Mucosa of rectum (tissue), 2 donors: Measurements from ENCODE around the gene STAB2.

Source experiments
- H3K27ac ChIP-seq, 2 donors: one replicate each; pipeline ENCODE4 v1.7.0; 2013; ENCODE audit warnings: inconsistent platforms in 2 of 2, low read depth in 2 of 2, low read length in 2 of 2
- H3K27me3 ChIP-seq, 2 donors: one replicate each; pipeline ENCODE4 v1.7.0; 2013; ENCODE audit warnings: low read length in 2 of 2; ENCODE audit not compliant: control insufficient read depth in 2 of 2, insufficient read depth in 2 of 2
- H3K36me3 ChIP-seq, 2 donors: one replicate each; pipeline ENCODE4 v1.7.0; 2013; ENCODE audit warnings: low read length in 2 of 2; ENCODE audit not compliant: control insufficient read depth in 2 of 2, insufficient read depth in 2 of 2
- H3K4me1 ChIP-seq, 2 donors: one replicate each; pipeline ENCODE4 v1.7.0; 2013; ENCODE audit warnings: low read length in 2 of 2, mild to moderate bottlenecking in 1 of 2; ENCODE audit not compliant: control insufficient read depth in 2 of 2, insufficient read depth in 2 of 2
- H3K4me3 ChIP-seq, 2 donors: one replicate each; pipeline ENCODE4 v1.7.0; 2013; ENCODE audit warnings: low read length in 2 of 2
- H3K9ac ChIP-seq, 2 donors: one replicate each; pipeline ENCODE4 v1.7.0; 2013; ENCODE audit warnings: low read length in 2 of 2, low read depth in 1 of 2, mild to moderate bottlenecking in 1 of 2
- H3K9me3 ChIP-seq, 2 donors: one replicate each; pipeline ENCODE4 v1.7.0; 2013; ENCODE audit warnings: low read length in 2 of 2; ENCODE audit not compliant: control insufficient read depth in 2 of 2
- donor health status: healthy.
- donor health status: Normal muscosa, but diverticular disease.

STAB2 gene

DNA sequence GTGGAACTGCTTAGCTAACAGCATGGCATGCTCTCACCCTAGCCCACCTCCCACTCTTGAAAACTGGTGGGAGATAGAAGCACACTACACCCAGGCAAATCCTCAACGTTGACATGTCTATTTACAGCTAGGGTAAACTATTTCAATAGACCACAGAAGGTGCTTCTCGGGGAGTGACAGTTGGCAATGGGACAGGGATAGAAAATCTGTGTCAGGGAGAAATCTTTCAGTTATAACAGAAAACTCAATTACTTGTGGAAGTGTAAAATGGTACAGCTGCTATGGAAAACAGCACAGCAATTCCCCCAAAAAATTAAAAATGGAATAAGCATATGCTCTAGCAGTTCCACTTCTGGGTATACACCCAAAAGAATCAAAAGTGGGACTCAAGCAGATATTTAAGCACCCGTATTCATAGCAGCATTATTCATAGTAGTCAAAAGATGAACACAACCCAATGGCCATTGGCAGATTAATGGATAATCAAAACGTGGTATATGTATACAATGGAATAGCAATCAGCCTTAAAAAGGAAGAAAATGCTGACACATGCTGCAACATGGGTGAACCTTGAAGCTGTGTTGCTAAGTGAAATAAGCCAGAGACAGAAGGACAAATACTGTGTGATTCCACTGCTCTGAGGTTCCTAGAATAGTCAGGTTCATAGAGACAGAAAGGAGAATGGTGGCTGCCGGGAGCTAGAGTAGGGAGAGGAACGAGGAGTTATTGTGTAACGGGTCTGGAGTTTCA lies 92.5 kb downstream of the STAB2 start:
- no peaks in the 10 kb centered on the region for H3K9me3 ChIP-seq
- H3K9ac ChIP-seq = no peak overlapping the region
- H3K4me1 ChIP-seq = peaks cover 19 to 37% of the 10 kb centered on the region in 2 donors

DNA sequence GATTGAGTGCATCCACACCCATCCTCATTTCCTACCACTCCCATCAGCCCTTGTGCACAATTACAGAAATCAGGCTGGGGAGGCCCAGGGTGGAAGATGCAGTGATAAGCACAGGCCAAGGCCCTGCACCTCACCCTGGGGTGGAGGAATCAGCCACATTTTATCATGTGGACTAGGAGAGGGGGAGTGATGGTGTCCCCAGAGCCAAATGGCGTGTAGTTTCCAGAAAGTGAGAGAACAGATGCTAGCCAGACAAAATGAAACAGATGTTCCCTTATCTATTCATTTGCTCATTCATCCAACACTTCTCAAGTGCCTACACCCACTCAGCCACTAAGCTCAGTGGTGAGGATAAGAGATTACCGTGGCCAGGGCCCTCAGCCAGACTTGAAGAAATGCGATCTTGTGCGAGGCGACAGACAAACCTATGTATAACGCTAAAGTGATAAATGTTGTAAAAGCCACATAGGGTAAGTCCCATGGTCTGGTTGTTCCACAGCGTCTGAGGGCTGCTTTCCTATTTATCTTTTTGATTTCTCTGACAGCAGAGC lies 93.6 kb downstream of the STAB2 start:
- no peak overlapping the region for H3K9ac ChIP-seq
- H3K9me3 ChIP-seq = no peaks in the 10 kb centered on the region
- H3K4me1 ChIP-seq = peaks cover 19 to 29% of the 10 kb centered on the region in 2 donors
- no peaks in the 10 kb centered on the region for H3K36me3 ChIP-seq
- no peak overlapping the region for H3K4me3 ChIP-seq
- no peaks in the 10 kb centered on the region for H3K27me3 ChIP-seq
- peak overlapping the region in 1 of 2 donors; percentile 59 for H3K27ac ChIP-seq

More for the DNA sequence above, 92.5 kb downstream of the STAB2 start:
- Histone ChIP-seq H3K27me3 (no peaks in the 10 kb centered on the region), H3K36me3 (no peaks in the 10 kb centered on the region), H3K4me3 (no peak overlapping the region), H3K27ac (no peak overlapping the region)

DNA sequence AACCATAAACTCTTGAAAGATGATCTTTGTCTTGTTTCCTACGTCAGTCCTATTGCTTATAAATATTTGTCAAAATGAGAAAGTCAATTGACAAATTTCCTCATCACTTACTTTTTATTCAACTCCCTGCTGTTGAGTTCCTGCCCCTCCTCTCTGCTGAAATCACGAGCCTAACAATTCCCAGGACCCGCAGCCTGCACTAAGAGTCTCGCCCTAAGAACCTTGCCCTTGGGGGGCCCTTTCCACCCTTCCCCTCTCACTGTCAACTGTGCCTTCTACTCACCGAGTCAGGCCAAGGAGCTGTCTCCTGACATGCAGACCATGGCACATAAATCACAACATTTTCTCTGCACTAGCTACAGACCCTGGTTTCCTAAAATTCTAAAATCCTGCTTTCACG lies 99.0 kb downstream of the STAB2 start:
- Histone ChIP-seq H3K9me3 (no peaks in the 10 kb centered on the region), H3K36me3 (no peaks in the 10 kb centered on the region), H3K4me3 (no peak overlapping the region), H3K27ac (no peak overlapping the region), H3K9ac (no peak overlapping the region), H3K27me3 (no peaks in the 10 kb centered on the region), H3K4me1 (no peaks in the 10 kb centered on the region)

DNA sequence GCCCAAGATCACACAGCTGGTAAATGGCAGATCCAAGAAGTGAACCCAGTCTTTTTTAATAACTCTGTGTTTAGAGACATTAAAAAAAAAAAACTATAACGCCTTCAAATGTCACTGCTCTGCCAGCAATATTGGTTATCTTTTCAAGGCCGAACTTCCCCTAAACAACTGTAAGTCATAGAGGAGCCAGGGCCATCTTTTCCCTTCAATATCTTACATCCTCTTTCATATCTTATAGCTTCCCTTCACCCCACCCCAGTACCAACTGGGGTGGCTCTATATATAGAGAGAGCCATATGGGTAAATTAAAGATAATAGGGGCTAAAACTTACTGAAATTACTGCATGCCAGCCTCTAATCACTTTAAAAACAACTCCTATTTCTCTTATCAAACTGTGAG lies 100.2 kb downstream of the STAB2 start:
- no peaks in the 10 kb centered on the region for H3K9me3 ChIP-seq
- no peaks in the 10 kb centered on the region for H3K4me1 ChIP-seq
- no peaks in the 10 kb centered on the region for H3K36me3 ChIP-seq
- H3K9ac ChIP-seq = no peak overlapping the region
- no peak overlapping the region for H3K27ac ChIP-seq
- no peak overlapping the region for H3K4me3 ChIP-seq
- no peaks in the 10 kb centered on the region for H3K27me3 ChIP-seq

DNA sequence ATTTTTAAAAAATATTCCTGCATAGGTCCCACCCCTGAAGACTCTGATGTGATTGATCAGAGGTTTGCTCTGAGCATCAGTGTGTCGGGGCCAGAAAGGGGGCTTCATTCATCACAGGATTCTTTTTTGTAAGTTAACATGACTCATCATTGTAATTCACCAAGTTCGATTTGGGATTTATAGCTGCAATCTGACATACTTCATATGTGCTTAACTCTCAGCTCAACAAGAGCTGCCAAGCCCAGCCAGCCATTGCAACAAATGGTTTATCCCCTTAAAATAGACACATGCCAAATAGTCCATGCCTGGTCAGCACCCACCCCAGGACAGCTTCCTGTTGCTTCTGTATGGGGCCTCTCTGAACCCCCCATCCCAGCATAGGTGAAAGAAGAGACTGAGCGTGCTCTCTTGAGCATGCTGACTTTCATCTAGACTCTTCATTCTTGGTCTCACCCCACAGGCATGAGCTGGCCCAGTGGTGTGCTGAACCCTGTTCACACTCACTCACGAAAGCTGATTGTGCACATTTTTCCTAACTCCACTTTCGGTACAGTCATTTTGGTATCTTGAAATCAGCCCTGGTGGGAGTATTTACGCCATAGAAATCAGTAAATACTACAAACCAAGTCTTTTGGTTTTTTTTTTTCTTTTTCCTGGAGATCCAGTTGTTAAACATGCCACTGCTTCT lies 101.4 kb downstream of the STAB2 start:
- Histone ChIP-seq H3K9me3 (no peaks in the 10 kb centered on the region), H3K36me3 (no peaks in the 10 kb centered on the region), H3K27ac (no peak overlapping the region), H3K4me1 (no peaks in the 10 kb centered on the region), H3K27me3 (no peaks in the 10 kb centered on the region), H3K9ac (no peak overlapping the region), H3K4me3 (no peak overlapping the region)

DNA sequence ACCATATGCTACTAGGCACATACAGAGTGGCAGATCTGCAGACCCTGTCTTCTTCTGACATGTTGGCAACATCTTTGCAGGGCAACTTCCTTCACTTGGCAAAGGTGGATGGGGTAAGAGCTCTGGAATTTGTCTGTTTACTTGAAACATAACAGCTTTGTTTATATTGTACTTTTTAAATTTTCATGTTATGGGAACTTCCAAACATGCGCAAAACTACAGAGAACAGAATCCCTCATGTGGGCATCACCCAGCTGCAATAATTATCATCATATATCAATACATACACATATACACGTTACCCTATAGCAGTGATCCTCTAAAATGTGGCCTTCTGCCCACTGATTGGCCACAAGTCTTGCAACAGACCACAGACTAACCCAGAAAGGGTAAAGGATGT lies 103.4 kb downstream of the STAB2 start:
- Histone ChIP-seq H3K9ac (no peak overlapping the region), H3K36me3 (no peaks in the 10 kb centered on the region), H3K27me3 (no peaks in the 10 kb centered on the region), H3K4me3 (no peak overlapping the region), H3K9me3 (no peaks in the 10 kb centered on the region), H3K4me1 (no peaks in the 10 kb centered on the region), H3K27ac (no peak overlapping the region)

DNA sequence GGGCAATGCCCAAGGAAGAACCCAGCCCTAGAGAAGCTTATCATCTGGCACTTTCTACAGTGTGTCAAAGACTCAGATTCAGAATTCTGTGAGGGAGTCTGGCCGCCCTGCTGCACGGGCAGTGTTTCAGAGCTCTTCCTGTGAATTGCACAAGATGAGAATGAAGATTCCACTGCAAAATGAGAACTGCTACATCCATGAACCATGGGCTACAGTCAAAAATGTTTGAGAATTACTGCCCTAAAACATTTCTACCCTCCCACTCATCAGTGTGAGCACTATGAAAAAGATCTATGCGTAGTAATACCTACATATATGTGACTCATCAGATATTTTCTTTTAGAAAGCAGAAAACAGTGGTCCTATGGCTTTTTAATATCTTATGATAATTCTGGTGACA lies 104.0 kb downstream of the STAB2 start:
- no peaks in the 10 kb centered on the region for H3K4me1 ChIP-seq
- H3K4me3 ChIP-seq = no peak overlapping the region
- H3K27me3 ChIP-seq = no peaks in the 10 kb centered on the region
- H3K27ac ChIP-seq = no peak overlapping the region
- no peaks in the 10 kb centered on the region for H3K36me3 ChIP-seq
- H3K9ac ChIP-seq = no peak overlapping the region
- H3K9me3 ChIP-seq = no peaks in the 10 kb centered on the region

DNA sequence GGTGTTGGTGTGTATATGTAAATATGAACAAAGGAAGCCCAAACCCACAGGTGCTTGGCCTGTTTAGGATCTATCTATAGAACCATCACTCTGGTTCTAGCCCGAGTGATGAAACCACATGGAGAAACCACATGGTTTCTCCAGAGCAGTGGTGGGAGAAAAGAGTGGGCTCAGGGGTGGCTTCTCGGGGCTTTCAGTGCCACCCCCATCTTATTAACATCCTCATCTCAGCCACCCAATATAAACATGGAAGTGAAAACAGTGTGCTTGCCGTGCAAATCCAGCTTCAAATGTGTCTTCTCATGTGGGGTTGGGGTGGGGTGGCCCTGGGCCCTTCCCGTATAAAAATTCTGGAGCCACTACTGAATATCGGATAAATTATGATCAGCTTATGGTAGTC lies 109.0 kb downstream of the STAB2 start:
- no peaks in the 10 kb centered on the region for H3K4me1 ChIP-seq
- no peak overlapping the region for H3K4me3 ChIP-seq
- peaks cover 0 to 4% of the 10 kb centered on the region in 2 donors for H3K27me3 ChIP-seq
- no peaks in the 10 kb centered on the region for H3K36me3 ChIP-seq
- no peak overlapping the region for H3K27ac ChIP-seq
- no peaks in the 10 kb centered on the region for H3K9me3 ChIP-seq
- H3K9ac ChIP-seq = no peak overlapping the region

DNA sequence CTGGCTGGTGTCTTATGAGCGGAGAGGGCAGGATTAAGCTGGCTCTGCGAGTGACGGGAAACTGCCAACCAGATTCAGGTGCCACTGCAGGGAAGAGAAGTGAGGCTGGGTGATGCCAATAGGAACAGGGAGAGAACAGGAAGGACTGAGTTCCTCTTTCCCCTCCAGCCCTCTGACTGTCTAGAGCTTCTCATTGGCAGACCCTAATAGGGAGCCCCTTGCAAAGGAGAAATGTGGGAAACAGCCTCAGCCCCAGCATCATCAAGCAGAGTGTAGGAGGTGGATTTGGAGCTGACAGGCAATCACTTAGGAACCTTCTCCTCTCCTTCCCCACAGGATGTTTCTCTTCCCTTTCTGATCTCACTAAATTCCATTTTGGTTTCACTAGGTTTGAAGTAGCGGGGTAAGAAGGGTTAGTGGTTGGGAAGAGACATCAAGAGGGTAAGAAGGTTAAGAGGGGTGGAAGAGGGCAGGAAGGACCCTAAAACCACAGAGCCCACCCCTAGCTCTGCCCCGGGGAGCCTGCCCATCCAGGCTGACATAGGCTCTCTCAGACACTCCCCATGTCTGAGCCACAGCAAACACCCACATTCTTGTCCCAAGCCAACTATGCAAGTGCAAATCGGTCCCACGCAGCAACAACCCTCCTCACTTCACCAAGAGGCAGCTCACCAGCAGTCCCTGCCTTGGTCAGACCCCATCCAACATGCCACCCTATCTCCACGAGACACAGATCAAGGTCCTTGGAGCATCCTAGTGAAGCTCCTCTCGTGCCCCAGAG lies 111.1 kb downstream of the STAB2 start:
- Histone ChIP-seq H3K4me1 (no peaks in the 10 kb centered on the region), H3K27me3 (peaks cover 0 to 4% of the 10 kb centered on the region in 2 donors), H3K4me3 (no peak overlapping the region), H3K27ac (no peak overlapping the region), H3K9me3 (no peaks in the 10 kb centered on the region), H3K36me3 (no peaks in the 10 kb centered on the region), H3K9ac (no peak overlapping the region)
